DND-41 (cell line): ENCODE results near the gene ESRRA.

Experiments
- ATAC-seq: fragments of 200-7000 bp; cut with Tn5 transposase; 3 replicates; pipeline ENCODE4 v1.9.1; 2021; ENCODE audit warnings: low read depth; ENCODE audit not compliant: insufficient read depth
- DNase-seq: peaks from one replicate; pipeline ENCODE4 v3.0.0-alpha.2; 2020
- H2AFZ ChIP-seq: 2 replicates; pipeline ENCODE4 v1.6.0; 2012; ENCODE audit warnings: low read depth, low read length
- H3K27ac ChIP-seq: 2 replicates; pipeline ENCODE4 v1.5.1; 2012; ENCODE audit warnings: low read length, inconsistent platforms
- H3K27me3 ChIP-seq: fragments of 200-600 bp; sonication (generic); 2 replicates; pipeline ENCODE4 v1.6.0; 2012; ENCODE audit warnings: low read length, mild to moderate bottlenecking, inconsistent platforms; ENCODE audit not compliant: insufficient read depth, poor library complexity
- H3K36me3 ChIP-seq: 2 replicates; pipeline ENCODE4 v1.5.1; 2012; ENCODE audit warnings: low read length, inconsistent platforms; ENCODE audit not compliant: insufficient read depth
- H3K4me1 ChIP-seq: 2 replicates; pipeline ENCODE4 v1.5.1; 2012; ENCODE audit warnings: mild to moderate bottlenecking, low read length; ENCODE audit not compliant: insufficient read depth
- H3K4me2 ChIP-seq: 2 replicates; pipeline ENCODE4 v1.6.0; 2012; ENCODE audit warnings: mild to moderate bottlenecking, moderate library complexity, low read length, inconsistent platforms; ENCODE audit not compliant: insufficient read depth
- H3K4me3 ChIP-seq, 2 experiments: fragments of 200-600 bp in 1 of 2; shearing (Covaris generic) in 1 of 2; 2 replicates each; pipeline ENCODE4 v1.5.1; 2012 to 2016; ENCODE audit warnings: inconsistent platforms in 2 of 2, low read length in 2 of 2, mild to moderate bottlenecking in 2 of 2, low read depth in 1 of 2, moderate library complexity in 1 of 2
- H3K79me2 ChIP-seq: 2 replicates; pipeline ENCODE4 v1.6.0; 2012; ENCODE audit warnings: low read length, inconsistent platforms; ENCODE audit not compliant: insufficient read depth
- H3K9ac ChIP-seq: 2 replicates; pipeline ENCODE4 v1.6.0; 2012; ENCODE audit warnings: low read depth, mild to moderate bottlenecking, inconsistent platforms, low read length, moderate library complexity
- H3K9me3 ChIP-seq: 2 replicates; pipeline ENCODE4 v1.5.1; 2012; ENCODE audit warnings: low read length, moderate library complexity, mild to moderate bottlenecking, inconsistent platforms; ENCODE audit not compliant: insufficient read depth, severe bottlenecking
- H4K20me1 ChIP-seq: 2 replicates; pipeline ENCODE4 v1.6.0; 2012; ENCODE audit warnings: low read length; ENCODE audit not compliant: insufficient read depth
- EZH2 ChIP-seq: IDR thresholded peaks from 3 replicates; pipeline ENCODE4 v1.6.1; 2012; ENCODE audit warnings: borderline replicate concordance, low read depth, mild to moderate bottlenecking, moderate library complexity, low read length, inconsistent platforms; ENCODE audit not compliant: severe bottlenecking
- TF ChIP-seq, protein P1 (sequence below): IDR thresholded peaks from 2 replicates; pipeline ENCODE4 v1.5.1; 2012; ENCODE audit warnings: borderline replicate concordance, low read length, moderate library complexity, mild to moderate bottlenecking; ENCODE audit not compliant: poor library complexity, severe bottlenecking; ENCODE audit errors: extremely low read depth

The ESRRA gene

DNA sequence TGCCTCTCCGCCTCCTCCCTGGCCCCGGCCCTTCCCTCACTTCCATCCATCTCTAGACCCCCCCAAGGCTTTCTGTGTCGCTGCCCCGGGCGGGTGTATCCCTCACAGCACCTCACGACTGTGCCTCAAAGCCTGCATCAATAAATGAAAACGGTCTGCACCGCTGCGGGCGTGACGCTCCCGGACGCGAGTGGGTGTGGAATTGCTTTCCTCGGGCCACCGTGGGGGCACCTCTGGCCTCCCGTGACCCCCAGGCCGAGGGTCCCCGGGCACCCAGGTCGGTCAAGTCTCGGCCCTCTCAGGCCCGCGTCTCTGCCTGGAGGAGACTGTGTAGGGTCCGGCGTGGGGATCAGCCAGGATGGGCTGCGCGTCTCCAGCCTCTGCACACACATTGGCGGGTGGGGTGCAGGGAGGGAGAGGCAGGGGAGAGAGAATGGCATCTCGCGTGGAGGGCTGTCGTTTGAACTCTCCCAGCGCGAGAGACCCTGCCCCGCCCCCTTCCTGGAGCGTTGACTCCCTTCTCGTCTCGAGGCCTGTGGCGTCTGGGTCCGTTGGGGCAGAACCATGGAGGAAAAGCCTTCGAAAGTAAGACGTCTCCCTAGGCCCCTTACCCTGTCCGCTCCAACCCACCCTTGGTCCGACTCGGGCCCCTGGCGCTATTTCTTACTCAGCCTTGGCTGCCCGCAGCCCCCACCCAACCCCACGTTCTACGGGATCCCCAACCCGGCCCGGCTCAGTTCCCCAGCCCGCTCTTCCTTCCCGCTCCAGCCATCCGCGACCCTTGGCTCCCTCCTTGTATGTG lies 5.3 kb upstream of the ESRRA start, which contains the start of gene CATSPERZ:
Gene CATSPERZ, plus strand, starts transcription at position 512 of the 802 bp plus-strand sequence. Its CDS starts 53 bp downstream, at position 565.
- no peaks in the 10 kb centered on the region for H3K36me3 ChIP-seq
- peak within 1 kb of the TSS in 1 of 2 experiments; percentile 50; a peak in 2 of 4 replicates for H3K4me3 ChIP-seq
- H4K20me1 ChIP-seq = 0 out of 2 replicates have a peak, but pooled peaks cover 7% of the 10 kb centered on the region
- H2AFZ ChIP-seq = peak within 1 kb of the TSS; percentile 64
- peak within 1 kb of the TSS; percentile 61 for H3K4me2 ChIP-seq
- H3K4me1 ChIP-seq = peaks cover 23% of the 10 kb centered on the region
- DNase-seq (no peak), ATAC-seq (no peak)
- H3K9me3 ChIP-seq = no peaks in the 10 kb centered on the region
- no peaks in the 10 kb centered on the region for H3K79me2 ChIP-seq
- H3K9ac ChIP-seq = peak within 1 kb of the TSS; percentile 29
- TF ChIP-seq, protein P1, sequence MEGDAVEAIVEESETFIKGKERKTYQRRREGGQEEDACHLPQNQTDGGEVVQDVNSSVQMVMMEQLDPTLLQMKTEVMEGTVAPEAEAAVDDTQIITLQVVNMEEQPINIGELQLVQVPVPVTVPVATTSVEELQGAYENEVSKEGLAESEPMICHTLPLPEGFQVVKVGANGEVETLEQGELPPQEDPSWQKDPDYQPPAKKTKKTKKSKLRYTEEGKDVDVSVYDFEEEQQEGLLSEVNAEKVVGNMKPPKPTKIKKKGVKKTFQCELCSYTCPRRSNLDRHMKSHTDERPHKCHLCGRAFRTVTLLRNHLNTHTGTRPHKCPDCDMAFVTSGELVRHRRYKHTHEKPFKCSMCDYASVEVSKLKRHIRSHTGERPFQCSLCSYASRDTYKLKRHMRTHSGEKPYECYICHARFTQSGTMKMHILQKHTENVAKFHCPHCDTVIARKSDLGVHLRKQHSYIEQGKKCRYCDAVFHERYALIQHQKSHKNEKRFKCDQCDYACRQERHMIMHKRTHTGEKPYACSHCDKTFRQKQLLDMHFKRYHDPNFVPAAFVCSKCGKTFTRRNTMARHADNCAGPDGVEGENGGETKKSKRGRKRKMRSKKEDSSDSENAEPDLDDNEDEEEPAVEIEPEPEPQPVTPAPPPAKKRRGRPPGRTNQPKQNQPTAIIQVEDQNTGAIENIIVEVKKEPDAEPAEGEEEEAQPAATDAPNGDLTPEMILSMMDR = no peak
- no peak for TF ChIP-seq EZH2
- H3K27ac ChIP-seq = no peak within 1 kb of the TSS
- peaks cover 16% of the 10 kb centered on the region for H3K27me3 ChIP-seq

DNA sequence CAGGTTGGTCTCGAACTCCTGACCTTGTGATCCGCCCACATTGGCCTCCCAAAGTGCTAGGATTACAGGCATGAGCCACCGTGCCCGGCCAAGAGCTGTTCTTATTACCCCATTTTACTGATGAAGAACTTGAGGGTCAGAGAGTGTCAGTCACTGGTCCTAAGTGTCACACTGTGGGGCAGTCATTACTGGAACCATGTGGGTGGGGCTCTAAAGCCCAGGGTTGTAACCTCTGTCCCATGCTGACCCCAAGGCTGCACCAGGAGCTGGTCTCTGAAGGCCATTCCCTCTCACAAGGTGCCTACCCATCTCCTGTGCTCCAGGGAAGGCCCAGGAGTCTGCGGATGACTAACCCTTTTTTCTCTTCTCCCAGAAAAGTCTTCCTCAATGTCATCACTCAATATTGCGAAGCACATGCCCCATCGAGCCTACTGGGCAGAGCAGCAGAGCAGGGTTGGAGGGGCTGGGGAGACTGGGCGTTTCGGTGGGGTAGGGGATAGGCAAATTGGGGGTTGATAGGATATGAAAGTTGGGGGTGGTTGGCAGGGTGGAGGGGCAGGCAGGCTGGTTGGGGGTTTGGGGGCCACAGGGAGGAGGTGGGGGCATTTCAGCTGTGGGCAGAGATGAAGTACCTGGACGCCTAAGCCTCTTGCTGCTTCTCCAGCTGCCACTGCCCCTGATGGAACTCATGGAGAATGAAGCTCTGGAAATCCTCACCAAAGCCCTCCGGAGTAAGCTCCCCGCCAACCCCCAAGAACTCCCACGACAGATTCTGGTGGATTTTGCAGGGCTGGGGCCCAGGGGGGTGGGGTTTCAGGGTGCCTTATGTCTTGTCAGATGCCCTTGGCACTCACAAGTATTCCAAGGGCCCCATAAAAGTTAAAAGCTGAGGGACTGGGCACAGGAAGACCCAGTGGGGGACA lies 2.0 kb upstream of the ESRRA start:
- H3K27me3 ChIP-seq = peaks cover 2% of the 10 kb centered on the region
- peak overlapping the region; percentile 84 for H3K9ac ChIP-seq
- H3K4me3 ChIP-seq = peak overlapping the region in 1 of 2 experiments; percentile 78; a peak in 2 of 4 replicates
- H3K36me3 ChIP-seq = peaks cover 14% of the 10 kb centered on the region
- ATAC-seq (no peak), DNase-seq (no peak)
- H3K4me1 ChIP-seq = peaks cover 43% of the 10 kb centered on the region
- TF ChIP-seq EZH2 = no peak
- TF ChIP-seq, protein P1 = no peak
- H3K27ac ChIP-seq = peak overlapping the region; percentile 95
- no peaks in the 10 kb centered on the region for H3K9me3 ChIP-seq
- peaks cover 23% of the 10 kb centered on the region for H4K20me1 ChIP-seq
- H2AFZ ChIP-seq = no peak overlapping the region
- peaks cover 26% of the 10 kb centered on the region for H3K79me2 ChIP-seq
- H3K4me2 ChIP-seq = peak overlapping the region; percentile 93

DNA sequence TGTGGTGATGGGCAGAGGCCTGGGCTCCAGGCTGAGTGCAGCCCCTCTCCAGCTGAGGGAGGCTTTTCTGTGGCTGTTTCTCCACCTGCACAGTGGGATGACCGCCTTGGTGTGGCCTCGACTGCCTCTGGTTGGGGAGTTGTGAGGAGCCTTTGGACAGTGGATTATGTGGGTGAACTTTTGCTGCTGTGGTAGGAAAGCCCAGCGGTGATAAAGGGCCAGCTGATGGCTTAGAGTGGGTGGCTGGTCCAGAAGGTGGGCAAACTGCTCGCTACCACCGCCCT lies 1.4 kb upstream of the ESRRA start:
- no peaks in the 10 kb centered on the region for H3K9me3 ChIP-seq
- DNase-seq (no peak), ATAC-seq (no peak)
- TF ChIP-seq, protein P1 = no peak
- no peak for TF ChIP-seq EZH2
- H3K9ac ChIP-seq = peak overlapping the region; percentile 84
- H4K20me1 ChIP-seq = peaks cover 23% of the 10 kb centered on the region
- H3K27ac ChIP-seq = peak overlapping the region; percentile 95
- H3K4me3 ChIP-seq = peak overlapping the region; percentile 39 to 78; a peak in 3 of 4 replicates
- peak overlapping the region; percentile 89 for H2AFZ ChIP-seq
- H3K36me3 ChIP-seq = peaks cover 14% of the 10 kb centered on the region
- peaks cover 2% of the 10 kb centered on the region for H3K27me3 ChIP-seq
- peaks cover 26% of the 10 kb centered on the region for H3K79me2 ChIP-seq
- peak overlapping the region; percentile 93 for H3K4me2 ChIP-seq
- H3K4me1 ChIP-seq = peaks cover 43% of the 10 kb centered on the region
